OCI-M1 (cell line): ENCODE data around the gene MOGAT1.
A peak's percentile ranks its signal among the peaks of the same experiment; 100 is the strongest.
"Not testable (repeated sequence)": the region's sequence is repeated elsewhere in the genome, so short reads cannot be mapped to it uniquely, and the experiment has no call there.

Experiments used
- DNase-seq: peaks from one replicate; lab custom pipeline; 2025; lab: John Stamatoyannopoulos, UW

The MOGAT1 gene

DNA sequence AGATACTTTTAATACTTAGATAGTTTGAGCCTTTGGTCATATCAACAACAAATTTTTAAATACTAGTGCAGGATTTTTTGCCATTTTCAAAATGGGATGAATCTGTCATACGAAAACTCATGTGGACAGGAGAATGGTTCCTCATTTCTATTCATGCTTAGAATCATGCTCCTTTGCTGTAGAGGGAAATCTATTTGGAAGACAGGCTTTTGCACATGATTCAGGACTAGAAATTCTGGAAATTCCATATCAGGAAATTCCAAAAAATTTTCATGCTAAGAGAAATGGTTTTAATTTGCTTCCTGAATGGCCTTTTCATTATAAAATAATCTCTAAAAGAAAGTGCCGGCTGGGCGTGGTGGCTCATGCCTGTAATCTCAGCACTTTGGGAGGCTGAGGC lies 39.3 kb downstream of the MOGAT1 start:
- DNase-seq, result no peak

GRCh38 chr2:222711315-222711940 lies 40.0 kb downstream of the MOGAT1 start:
- DNase-seq, result no peak

- DNase-seq, result no peak
These were observed 41.5 kb downstream of the MOGAT1 start for GRCh38 chr2:222713002-222713401.

- DNase-seq, result no peak
These were observed 43.1 kb downstream of the MOGAT1 start for GRCh38 chr2:222714361-222715241.

GRCh38 chr2:222715742-222716141 lies 44.3 kb downstream of the MOGAT1 start:
- DNase-seq, result no peak

- not testable (repeated sequence) for DNase-seq
These were observed 48.3 kb downstream of the MOGAT1 start for GRCh38 chr2:222719787-222720186.

GRCh38 chr2:222721597-222721996 lies 50.1 kb downstream of the MOGAT1 start:
- DNase-seq, result not testable (repeated sequence)

DNA sequence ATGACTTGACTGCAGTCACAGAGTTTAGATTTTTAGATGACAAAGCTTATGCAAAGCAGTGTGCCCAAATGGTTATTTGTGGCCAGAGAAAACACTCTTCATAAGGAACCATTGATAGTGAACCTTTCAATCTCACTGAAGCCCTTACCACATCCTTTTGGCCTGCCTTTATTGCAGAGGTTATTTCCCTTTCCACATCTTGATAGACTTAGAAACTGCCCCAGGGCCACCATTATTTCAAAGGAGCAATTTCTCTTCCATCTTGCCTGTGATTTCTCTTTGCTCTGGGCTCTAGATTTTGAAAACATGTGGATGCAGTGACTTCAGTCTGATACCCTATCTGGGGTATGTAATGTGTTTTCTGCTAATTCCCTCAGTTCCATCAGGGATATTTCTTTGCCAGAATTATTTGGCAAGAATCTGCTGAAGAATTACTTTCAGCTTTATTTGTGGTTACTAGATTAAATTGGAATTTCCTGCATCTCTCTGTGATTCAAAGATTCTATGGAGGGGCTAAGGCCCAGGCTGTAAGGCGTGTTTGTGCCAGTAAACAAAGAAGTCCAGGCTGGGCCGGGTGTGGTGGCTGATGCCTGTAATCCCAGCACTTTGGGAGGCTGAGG lies 51.0 kb downstream of the MOGAT1 start:
- no peak for DNase-seq

DNA sequence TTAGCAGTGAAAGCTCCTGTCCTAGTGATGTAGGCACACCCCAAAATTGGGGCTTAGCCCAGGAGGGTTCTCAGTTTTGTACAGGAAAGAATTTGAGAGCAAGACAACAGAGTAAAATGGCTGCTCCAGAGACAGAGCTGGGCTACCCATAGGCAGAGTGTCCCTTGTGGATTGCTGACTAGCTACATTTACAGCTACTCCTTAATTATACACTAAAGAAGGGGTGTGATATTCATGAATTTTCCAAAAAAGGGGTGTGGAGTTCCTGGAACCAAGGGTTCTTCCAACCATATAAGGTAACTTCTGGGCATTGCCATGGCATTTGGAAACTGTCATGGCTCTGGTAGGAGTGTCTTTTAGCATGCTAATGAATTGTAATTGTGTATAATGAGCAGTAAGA lies 52.8 kb downstream of the MOGAT1 start:
- DNase-seq, result no peak

DNA sequence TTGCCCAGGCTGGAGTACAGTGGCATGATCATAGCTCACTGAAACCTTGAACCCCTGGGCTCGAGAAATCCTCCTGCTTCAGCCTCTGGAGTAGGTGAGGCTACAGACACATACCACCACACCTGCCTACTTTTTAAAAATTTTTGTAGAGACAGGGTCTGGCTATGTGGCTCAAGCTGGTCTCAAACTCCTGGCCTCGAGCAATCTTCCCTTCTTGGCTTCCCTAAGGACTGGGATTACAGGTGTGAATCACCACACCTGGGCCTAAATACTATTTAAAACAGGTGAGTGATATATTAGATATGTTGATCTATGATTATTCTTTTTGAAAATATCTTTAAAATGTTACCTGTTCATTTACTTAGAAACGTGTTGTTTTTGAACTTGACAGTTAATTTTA lies 57.2 kb downstream of the MOGAT1 start:
- DNase-seq, result no peak

- DNase-seq, result peak; percentile 12
These were observed 59.0 kb downstream of the MOGAT1 start for GRCh38 chr2:222730366-222730999.

DNA sequence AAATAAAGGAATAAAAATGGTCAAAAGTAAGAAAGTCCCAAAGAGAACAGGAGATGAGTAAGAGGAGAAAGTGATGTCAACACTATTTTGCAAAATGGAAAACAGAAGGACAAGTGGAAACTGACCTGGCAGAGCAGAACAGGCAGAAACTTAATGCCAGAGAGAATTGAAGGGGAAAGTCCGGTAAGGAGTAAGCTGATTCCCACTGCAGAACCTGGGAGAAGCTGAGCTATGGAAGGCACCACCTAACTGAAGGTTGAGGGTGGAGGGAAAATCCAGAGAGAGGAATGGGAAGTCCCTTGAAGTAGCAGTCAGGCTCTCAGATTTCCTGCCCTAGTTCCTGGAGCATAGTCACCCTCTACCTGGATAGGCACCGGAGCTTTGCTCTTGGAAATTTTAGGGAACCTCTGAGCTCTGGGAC lies 59.8 kb downstream of the MOGAT1 start:
- DNase-seq, result no peak

DNA sequence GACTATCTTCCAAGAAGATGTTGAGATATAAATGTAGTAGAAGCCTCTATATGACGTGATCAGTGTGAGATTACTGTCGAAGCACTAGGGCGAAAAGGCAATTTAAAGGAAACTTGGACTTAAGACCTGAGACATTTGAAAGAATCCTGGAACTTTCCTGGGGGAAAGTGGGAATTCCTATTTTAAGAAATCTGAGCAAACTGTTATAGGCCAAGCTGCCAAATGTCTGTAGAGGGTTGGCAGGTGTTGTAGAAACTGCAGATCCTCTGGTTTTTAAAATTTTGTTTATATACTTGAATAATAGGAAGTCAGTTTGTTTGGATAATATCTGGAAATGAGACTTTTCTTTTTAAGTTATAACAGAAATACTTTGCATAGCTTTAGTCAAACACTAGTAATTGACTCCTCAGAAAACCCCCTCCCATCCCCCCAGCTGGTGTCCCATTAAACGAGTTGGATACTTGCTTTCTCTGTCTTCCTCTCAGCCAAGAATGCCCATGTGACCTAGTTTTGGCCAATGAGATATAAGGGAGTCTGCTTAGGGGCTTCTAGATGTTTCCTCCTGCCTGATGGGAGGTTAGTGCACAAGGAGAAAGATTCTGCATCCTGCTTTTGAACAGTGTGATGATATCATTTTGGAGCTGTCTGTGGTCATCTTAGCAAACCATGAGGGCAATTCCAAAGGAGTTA lies 61.2 kb downstream of the MOGAT1 start:
- no peak for DNase-seq

DNA sequence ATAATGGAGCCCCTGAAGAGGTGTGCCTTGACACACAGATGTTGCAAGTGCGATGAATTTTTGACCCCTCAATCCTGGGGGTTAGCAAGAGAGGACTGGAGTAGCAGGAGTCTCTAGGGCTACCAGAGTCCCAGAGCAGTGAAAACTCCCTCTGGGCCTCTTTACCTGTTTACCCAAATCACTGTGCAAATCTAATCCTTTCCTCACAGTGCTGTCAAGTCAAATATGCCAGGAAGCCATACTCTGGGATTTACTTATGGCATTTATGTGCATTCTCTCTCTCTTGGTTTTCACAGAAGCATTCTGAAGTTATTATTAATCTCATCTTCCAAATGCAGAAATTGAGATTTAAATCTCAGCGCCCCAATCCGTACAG lies 62.0 kb downstream of the MOGAT1 start:
- DNase-seq, result no peak

GRCh38 chr2:222733846-222734702 lies 62.6 kb downstream of the MOGAT1 start:
- no peak for DNase-seq

GRCh38 chr2:222734703-222735014 lies 63.2 kb downstream of the MOGAT1 start:
- DNase-seq, result no peak

DNA sequence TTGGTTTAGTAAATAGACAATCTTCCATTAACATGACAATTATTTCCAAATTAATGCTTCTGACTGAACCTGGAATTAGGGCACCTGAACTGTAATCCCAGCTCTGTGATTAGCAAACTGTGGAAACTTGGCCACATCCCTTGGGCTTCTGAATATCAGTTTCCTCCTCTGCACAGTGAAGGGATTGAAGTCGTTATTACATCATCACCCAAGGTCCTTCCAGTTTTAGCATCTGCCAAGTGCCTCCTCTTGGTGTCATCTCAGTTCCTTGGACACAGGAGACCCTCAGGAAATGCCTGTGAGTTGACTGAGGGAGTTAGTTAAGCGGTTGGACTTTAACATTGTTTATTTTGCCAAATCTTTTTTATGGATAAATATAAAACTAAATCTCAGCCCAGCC lies 64.8 kb downstream of the MOGAT1 start:
- DNase-seq, result peak; percentile 69

DNA sequence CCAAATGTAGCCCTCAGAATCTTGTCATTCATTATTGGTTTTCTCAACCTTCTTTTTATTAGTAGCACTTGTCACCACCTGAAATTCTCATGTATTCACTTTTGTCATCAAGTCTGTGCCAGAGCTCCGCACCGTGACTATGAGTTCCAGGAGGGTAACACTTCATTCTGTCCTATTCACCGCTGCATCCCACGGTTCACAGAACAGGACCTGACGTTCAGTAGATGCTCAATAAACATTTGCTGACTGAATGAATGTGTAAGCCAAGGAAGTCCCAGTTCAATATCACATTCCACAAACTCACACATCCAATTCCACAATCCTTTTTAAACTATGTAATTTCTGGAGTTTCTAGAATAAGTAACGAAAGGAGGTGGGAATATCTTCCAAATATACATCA lies 65.5 kb downstream of the MOGAT1 start:
- DNase-seq, result no peak

- no peak for DNase-seq
These were observed 66.9 kb downstream of the MOGAT1 start for GRCh38 chr2:222738312-222738711.

- DNase-seq, result peak; percentile 60
These were observed 67.4 kb downstream of the MOGAT1 start for GRCh38 chr2:222738809-222739208.

DNA sequence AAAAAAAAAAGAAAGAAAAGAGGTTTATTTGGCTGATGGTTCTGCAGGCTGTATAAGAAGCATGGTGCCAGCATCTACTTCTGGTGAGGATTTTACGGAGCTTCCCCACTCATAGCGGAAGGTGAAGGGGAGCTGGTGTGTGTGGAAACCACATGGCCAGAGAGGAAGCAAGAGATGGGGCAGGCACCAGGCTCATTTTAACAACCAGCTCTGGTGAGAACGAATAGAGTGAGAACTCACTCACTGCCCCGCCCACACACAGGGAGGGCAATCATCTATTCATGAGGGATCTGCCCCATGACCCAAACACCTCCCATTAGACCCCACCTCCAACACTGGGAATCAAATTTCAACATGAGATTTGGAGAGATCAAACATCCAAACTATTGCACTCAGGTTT lies 68.5 kb downstream of the MOGAT1 start:
- DNase-seq, result no peak
